HCT116 (cell line): ENCODE results near the gene CIT. TPM values are rescaled to one million over a fixed set of nuclear protein-coding genes. Genes with fewer than 3 reads are reported as not detected.

ENCODE experiments used
- ATAC-seq: fragments of 200-7000 bp; cut with Tn5 transposase; 2 replicates; pipeline ENCODE4 v1.9.1; 2020; ENCODE audit warnings: mild to moderate bottlenecking, moderate library complexity
- BruUV-seq: library from RNA; stranded (reverse); fragments of 400-500 nt; replicated peaks from 2 replicates; lab custom pipeline; 2021; lab: Mats Ljungman, UMichigan
- CTCF ChIA-PET: fragments of 300-600 bp; sonication (Branson Sonifier 250); formaldehyde crosslinking; loops from one replicate; lab custom pipeline; 2021; ENCODE audit warnings: antibody characterized with exemption; lab: Charles Lee
- POLR2A ChIA-PET: fragments of 300-600, 350-600 bp; sonication (Branson Sonifier 250); formaldehyde crosslinking; loops from one replicate; lab custom pipeline; 2021; ENCODE audit warnings: antibody characterized with exemption; lab: Charles Lee
- RAD21 ChIA-PET, 2 experiments: fragments of 300-600 bp; sonication (Branson Sonifier 250); formaldehyde crosslinking; loops; one replicate each; lab custom pipeline; 2023; ENCODE audit warnings: low total read pairs in 2 of 2; ENCODE audit not compliant: uncharacterized antibody in 2 of 2, unreplicated experiment in 2 of 2, low non-redundant PET in 1 of 2; lab: Charles Lee
- DNase-seq: peaks from one replicate; pipeline ENCODE4 v3.0.0-alpha.2; 2010; ENCODE audit warnings: low read depth, low spot score
- H2AFZ ChIP-seq: fragments of 200-600 bp; shearing (Covaris generic), sonication (generic); 2 replicates; pipeline ENCODE4 v1.6.1; 2017; ENCODE audit warnings: low read depth, mixed run types, mixed read lengths, antibody characterized with exemption, low read length; ENCODE audit not compliant: poor library complexity, severe bottlenecking
- H3K27ac ChIP-seq: 2 replicates; pipeline ENCODE4 v1.5.1; 2012; ENCODE audit warnings: low read depth, low read length
- H3K27me3 ChIP-seq: fragments of 200-600 bp; sonication (generic); 2 replicates; pipeline ENCODE4 v1.6.1; 2016; ENCODE audit warnings: mixed run types, low read length, mixed read lengths; ENCODE audit not compliant: insufficient read depth
- H3K36me3 ChIP-seq, 2 experiments: fragments of 200-500 bp in 1 of 2; fragments of 200-600 bp in 1 of 2; sonication (Bioruptor generic) in 1 of 2; sonication (generic) in 1 of 2; 2 replicates each; pipeline versions ENCODE4 v1.5.1 to v1.6.1; 2014 to 2016; ENCODE audit warnings: low read length in 2 of 2, inconsistent platforms in 1 of 2, mixed read lengths in 1 of 2, mixed run types in 1 of 2; ENCODE audit not compliant: insufficient read depth in 2 of 2, control insufficient read depth in 1 of 2
- H3K4me1 ChIP-seq, 2 experiments: fragments of 200-600 bp in 1 of 2; sonication (generic) in 1 of 2; 2 replicates each; pipeline versions ENCODE4 v1.5.1 to v1.6.1; 2012 to 2017; ENCODE audit warnings: low read length in 2 of 2, inconsistent platforms in 1 of 2, mild to moderate bottlenecking in 1 of 2, mixed read lengths in 1 of 2, mixed run types in 1 of 2, moderate library complexity in 1 of 2; ENCODE audit not compliant: insufficient read depth in 2 of 2, control insufficient read depth in 1 of 2
- H3K4me2 ChIP-seq: fragments of 200-600 bp; sonication (generic); 2 replicates; pipeline ENCODE4 v1.6.1; 2017; ENCODE audit warnings: mixed run types, low read length, mixed read lengths
- H3K4me3 ChIP-seq, 2 experiments: fragments of 200-600 bp in 1 of 2; sonication (generic) in 1 of 2; replicated peaks in 1 of 2; 2 replicates each; pipeline ENCODE4 v1.5.1; 2011 to 2016; ENCODE audit warnings: low read length in 2 of 2, control low read depth in 1 of 2, low read depth in 1 of 2, mild to moderate bottlenecking in 1 of 2, mixed read lengths in 1 of 2, mixed run types in 1 of 2
- H3K79me2 ChIP-seq: fragments of 200-600 bp; sonication (generic); 2 replicates; pipeline ENCODE4 v1.6.1; 2017; ENCODE audit warnings: mild to moderate bottlenecking, mixed run types, low read length, moderate library complexity, mixed read lengths; ENCODE audit not compliant: insufficient read depth
- H3K9ac ChIP-seq: fragments of 200-600 bp; sonication (generic); 2 replicates; pipeline ENCODE4 v1.6.1; 2016; ENCODE audit warnings: low read length, mixed read lengths
- H3K9me2 ChIP-seq: fragments of 200-600 bp; sonication (generic), shearing (Covaris generic); 2 replicates; pipeline ENCODE4 v1.6.1; 2017; ENCODE audit warnings: mixed run types, mild to moderate bottlenecking, moderate library complexity; ENCODE audit not compliant: insufficient read depth
- H3K9me3 ChIP-seq, 2 experiments: fragments of 200-500 bp in 1 of 2; fragments of 200-600 bp in 1 of 2; sonication (Bioruptor generic) in 1 of 2; sonication (generic) in 1 of 2; 2 replicates each; pipeline ENCODE4 v1.6.1; 2014 to 2017; ENCODE audit warnings: low read length in 2 of 2, mixed read lengths in 2 of 2, inconsistent platforms in 1 of 2, low read depth in 1 of 2, mild to moderate bottlenecking in 1 of 2, mixed run types in 1 of 2, moderate library complexity in 1 of 2; ENCODE audit not compliant: control insufficient read depth in 1 of 2, insufficient read depth in 1 of 2
- H4K20me1 ChIP-seq: fragments of 200-600 bp; sonication (generic), shearing (Covaris generic); 2 replicates; pipeline ENCODE4 v1.6.1; 2017; ENCODE audit warnings: mixed run types, mild to moderate bottlenecking, moderate library complexity; ENCODE audit not compliant: insufficient read depth
- CBX3 ChIP-seq: IDR thresholded peaks from 2 replicates; pipeline ENCODE4 v1.6.1; 2012; ENCODE audit warnings: low read depth
- CEBPB ChIP-seq: IDR thresholded peaks from 2 replicates; pipeline ENCODE4 v1.6.1; 2012; ENCODE audit warnings: low read depth
- EGR1 ChIP-seq: IDR thresholded peaks from 2 replicates; pipeline ENCODE4 v1.6.1; 2012; ENCODE audit warnings: low read depth
- JUND ChIP-seq: IDR thresholded peaks from 2 replicates; pipeline ENCODE4 v1.6.1; 2012
- POLR2A ChIP-seq: IDR thresholded peaks from 2 replicates; pipeline ENCODE4 v1.7.0; 2011; ENCODE audit warnings: borderline replicate concordance; ENCODE audit not compliant: insufficient read depth, insufficient read length; ENCODE audit errors: extremely low read depth
- POLR2AphosphoS5 ChIP-seq: IDR thresholded peaks from 2 replicates; pipeline ENCODE4 v1.6.1; 2011; ENCODE audit warnings: mild to moderate bottlenecking, low read depth, low read length, moderate library complexity
- RAD21 ChIP-seq: IDR thresholded peaks from 2 replicates; pipeline ENCODE4 v1.6.1; 2012; ENCODE audit warnings: low read depth, mild to moderate bottlenecking
- SIN3A ChIP-seq: IDR thresholded peaks from 2 replicates; pipeline ENCODE4 v1.6.1; 2012; ENCODE audit warnings: low read depth
- intact Hi-C: fragments of 100-400 bp; cut with micrococcal nuclease; formaldehyde crosslinking; loops from 2 replicates; pipeline ENCODE4 v1.10.0; 2022
- total RNA-seq: library from RNA; stranded (reverse); gene quantifications from one replicate; pipeline ENCODE4 v1.2.1, GENCODE V29; 2021; ENCODE audit not compliant: unreplicated experiment
- TF ChIP-seq, protein P1 (sequence below): IDR thresholded peaks from 2 replicates; pipeline ENCODE4 v1.6.1; 2012; ENCODE audit warnings: low read depth

Gene CIT
- total RNA-seq, 1 experiment from 2014 or later: 54.2 TPM

DNA sequence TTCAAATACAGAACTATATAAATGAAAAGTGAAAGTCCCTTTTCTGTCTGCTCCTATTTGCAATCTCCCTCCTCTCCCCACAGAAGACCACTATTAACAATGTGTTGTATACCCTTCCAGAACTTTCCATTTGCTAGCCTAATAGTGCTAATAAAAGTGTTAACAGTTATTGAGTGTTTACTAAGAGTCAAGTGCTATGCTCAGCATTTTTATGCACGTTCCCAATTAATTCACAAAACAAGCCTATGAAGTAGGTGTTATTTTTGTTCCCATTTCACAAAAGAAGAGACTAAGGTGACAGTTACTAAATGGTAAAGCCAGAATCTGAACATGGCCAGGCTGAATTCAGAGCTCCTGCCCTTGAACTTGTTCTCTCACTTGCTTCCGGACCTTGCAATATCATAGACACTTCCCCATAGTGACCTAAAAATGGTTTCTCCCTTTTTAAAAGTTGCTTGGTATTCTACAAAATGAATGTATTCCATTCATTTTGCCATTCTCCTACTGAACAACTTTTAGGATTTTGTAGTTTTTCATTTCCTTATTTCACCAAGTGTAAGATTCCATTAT lies 210.8 kb downstream of the CIT start:
- ChIA-PET POLR2A (no interaction called here), CTCF (interaction anchor here (1.5 kb wide), 1 partner anchor 23 kb away, joined by 3 read pairs; no protein-coding TSS in a partner anchor), RAD21 (no interaction called here)
- peaks cover 0 to 11% of the 10 kb centered on the region in 2 experiments; a peak in 1 of 4 replicates for H3K4me1 ChIP-seq
- peaks cover 3% of the 10 kb centered on the region; the same call in 1 of the 2 replicates for H3K27me3 ChIP-seq
- no peak overlapping the region for H3K9ac ChIP-seq
- peaks cover 0 to 10% of the 10 kb centered on the region in 2 experiments; a peak in 1 of 4 replicates for H3K36me3 ChIP-seq
- intact Hi-C loops: no loop called here
- BruUV-seq: no TSS peak
- H4K20me1 ChIP-seq: no peaks in the 10 kb centered on the region
- ATAC-seq (no peak), DNase-seq (no peak)
- no peaks in the 10 kb centered on the region for H3K9me3 ChIP-seq
- no peak overlapping the region for H3K4me2 ChIP-seq
- H3K79me2 ChIP-seq: peaks cover 32% of the 10 kb centered on the region
- no peak overlapping the region for H3K4me3 ChIP-seq
- H3K9me2 ChIP-seq: no peaks in the 10 kb centered on the region
- no peak overlapping the region for H3K27ac ChIP-seq
- peak overlapping the region; percentile 98 for H2AFZ ChIP-seq
- TF ChIP-seq JUND: no peak
- TF ChIP-seq POLR2AphosphoS5: no peak
- no peak for TF ChIP-seq CBX3
- no peak for TF ChIP-seq EGR1
- no peak for TF ChIP-seq CEBPB
- TF ChIP-seq, protein P1, sequence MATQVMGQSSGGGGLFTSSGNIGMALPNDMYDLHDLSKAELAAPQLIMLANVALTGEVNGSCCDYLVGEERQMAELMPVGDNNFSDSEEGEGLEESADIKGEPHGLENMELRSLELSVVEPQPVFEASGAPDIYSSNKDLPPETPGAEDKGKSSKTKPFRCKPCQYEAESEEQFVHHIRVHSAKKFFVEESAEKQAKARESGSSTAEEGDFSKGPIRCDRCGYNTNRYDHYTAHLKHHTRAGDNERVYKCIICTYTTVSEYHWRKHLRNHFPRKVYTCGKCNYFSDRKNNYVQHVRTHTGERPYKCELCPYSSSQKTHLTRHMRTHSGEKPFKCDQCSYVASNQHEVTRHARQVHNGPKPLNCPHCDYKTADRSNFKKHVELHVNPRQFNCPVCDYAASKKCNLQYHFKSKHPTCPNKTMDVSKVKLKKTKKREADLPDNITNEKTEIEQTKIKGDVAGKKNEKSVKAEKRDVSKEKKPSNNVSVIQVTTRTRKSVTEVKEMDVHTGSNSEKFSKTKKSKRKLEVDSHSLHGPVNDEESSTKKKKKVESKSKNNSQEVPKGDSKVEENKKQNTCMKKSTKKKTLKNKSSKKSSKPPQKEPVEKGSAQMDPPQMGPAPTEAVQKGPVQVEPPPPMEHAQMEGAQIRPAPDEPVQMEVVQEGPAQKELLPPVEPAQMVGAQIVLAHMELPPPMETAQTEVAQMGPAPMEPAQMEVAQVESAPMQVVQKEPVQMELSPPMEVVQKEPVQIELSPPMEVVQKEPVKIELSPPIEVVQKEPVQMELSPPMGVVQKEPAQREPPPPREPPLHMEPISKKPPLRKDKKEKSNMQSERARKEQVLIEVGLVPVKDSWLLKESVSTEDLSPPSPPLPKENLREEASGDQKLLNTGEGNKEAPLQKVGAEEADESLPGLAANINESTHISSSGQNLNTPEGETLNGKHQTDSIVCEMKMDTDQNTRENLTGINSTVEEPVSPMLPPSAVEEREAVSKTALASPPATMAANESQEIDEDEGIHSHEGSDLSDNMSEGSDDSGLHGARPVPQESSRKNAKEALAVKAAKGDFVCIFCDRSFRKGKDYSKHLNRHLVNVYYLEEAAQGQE: no peak
- TF ChIP-seq POLR2A: no peak
- TF ChIP-seq RAD21: no peak
- TF ChIP-seq SIN3A: no peak
